Loucy (cell line): ENCODE data around the gene QRSL1.

ENCODE experiments used
- H2AFZ ChIP-seq: fragments of 200-600 bp; sonication (generic); 2 replicates; pipeline ENCODE4 v1.6.0; 2016; ENCODE audit warnings: antibody characterized with exemption, mild to moderate bottlenecking, low read length, moderate library complexity
- H3F3A ChIP-seq: fragments of 200-600 bp; 2 replicates; pipeline ENCODE4 v1.6.0; 2016; ENCODE audit warnings: antibody characterized with exemption, low read depth, mild to moderate bottlenecking
- H3K27me3 ChIP-seq: fragments of 200-600 bp; sonication (generic); 2 replicates; pipeline ENCODE4 v1.6.1; 2014; ENCODE audit warnings: low read length, mild to moderate bottlenecking; ENCODE audit not compliant: insufficient read depth, poor library complexity, severe bottlenecking
- H3K36me3 ChIP-seq: fragments of 200-600 bp; sonication (generic); 2 replicates; pipeline ENCODE4 v1.6.1; 2016; ENCODE audit warnings: low read length; ENCODE audit not compliant: insufficient read depth
- H3K4me1 ChIP-seq: fragments of 200-600 bp; sonication (generic); 2 replicates; pipeline ENCODE4 v1.5.1; 2014; ENCODE audit warnings: low read length, mild to moderate bottlenecking; ENCODE audit not compliant: insufficient read depth, poor library complexity, severe bottlenecking
- H3K4me2 ChIP-seq: fragments of 200-600 bp; sonication (generic); 2 replicates; pipeline ENCODE4 v1.6.0; 2014; ENCODE audit warnings: antibody characterized with exemption, low read length, low read depth, mild to moderate bottlenecking; ENCODE audit not compliant: poor library complexity, severe bottlenecking
- H3K4me3 ChIP-seq: fragments of 200-600 bp; sonication (generic); 2 replicates; pipeline ENCODE4 v1.5.1; 2014; ENCODE audit warnings: low read length, mild to moderate bottlenecking, mixed read lengths; ENCODE audit not compliant: poor library complexity, severe bottlenecking
- H3K79me2 ChIP-seq: fragments of 200-600 bp; sonication (generic); 2 replicates; pipeline ENCODE4 v1.6.1; 2014; ENCODE audit warnings: low read length; ENCODE audit not compliant: insufficient read depth
- H3K9ac ChIP-seq: fragments of 200-600 bp; sonication (generic); 2 replicates; pipeline ENCODE4 v1.6.0; 2014; ENCODE audit warnings: mild to moderate bottlenecking, low read depth, low read length, moderate library complexity; ENCODE audit not compliant: poor library complexity, severe bottlenecking
- H3K9me2 ChIP-seq: fragments of 200-600 bp; sonication (generic); replicated peaks from 2 replicates; pipeline ENCODE4 v1.6.1; 2016; ENCODE audit warnings: low read depth, low read length, mixed read lengths
- H3K9me3 ChIP-seq: fragments of 200-600 bp; sonication (generic); 2 replicates; pipeline ENCODE4 v1.6.1; 2014; ENCODE audit warnings: mild to moderate bottlenecking, antibody characterized with exemption, low read length, low read depth; ENCODE audit not compliant: insufficient read depth
- H4K20me1 ChIP-seq: fragments of 200-600 bp; sonication (generic); 2 replicates; pipeline ENCODE4 v1.6.0; 2014; ENCODE audit warnings: antibody characterized with exemption, low read length, mild to moderate bottlenecking; ENCODE audit not compliant: insufficient read depth, poor library complexity, severe bottlenecking
- CTCF ChIP-seq: fragments of 200-600 bp; sonication (generic); conservative IDR thresholded peaks from 2 replicates; pipeline ENCODE4 v1.5.1; 2014; ENCODE audit warnings: mild to moderate bottlenecking, antibody characterized with exemption, low read length
- EZH2phosphoT487 ChIP-seq: fragments of 200-600 bp; IDR thresholded peaks from 2 replicates; pipeline ENCODE4 v1.6.1; 2018; ENCODE audit warnings: antibody characterized with exemption, mild to moderate bottlenecking, moderate library complexity, borderline replicate concordance

QRSL1 gene

GRCh38 chr6:106608080-106608668 is 21.2 kb upstream of the QRSL1 start:
- Histone ChIP-seq H3K4me3 (no peak overlapping the region), H3K9me3 (no peaks in the 10 kb centered on the region), H3K79me2 (no peaks in the 10 kb centered on the region), H3K4me1 (peaks cover 18% of the 10 kb centered on the region), H3K36me3 (no peaks in the 10 kb centered on the region), H3K9ac (no peak overlapping the region), H4K20me1 (no peaks in the 10 kb centered on the region), H3K27me3 (no peaks in the 10 kb centered on the region), H3F3A (no peaks in the 10 kb centered on the region), H2AFZ (no peak overlapping the region), H3K9me2 (no peaks in the 10 kb centered on the region), H3K4me2 (no peak overlapping the region)
- no peak for TF ChIP-seq EZH2phosphoT487
- peak; percentile 79 for TF ChIP-seq CTCF

- H3K27me3 ChIP-seq, result no peaks in the 10 kb centered on the region
- H3K4me1 ChIP-seq, result peaks cover 20% of the 10 kb centered on the region
- H3K9me3 ChIP-seq, result no peaks in the 10 kb centered on the region
- TF ChIP-seq CTCF (peak; percentile 78), EZH2phosphoT487 (no peak)
- H3K4me2 ChIP-seq, result no peak overlapping the region
- no peaks in the 10 kb centered on the region for H4K20me1 ChIP-seq
- no peaks in the 10 kb centered on the region for H3K79me2 ChIP-seq
- H3K9me2 ChIP-seq, result no peaks in the 10 kb centered on the region
- no peaks in the 10 kb centered on the region for H3K36me3 ChIP-seq
- no peak overlapping the region for H3K4me3 ChIP-seq
- H2AFZ ChIP-seq, result no peak overlapping the region
- no peak overlapping the region for H3K9ac ChIP-seq
- H3F3A ChIP-seq, result no peaks in the 10 kb centered on the region
Observed at GRCh38 chr6:106609699-106610098, 19.7 kb upstream of the QRSL1 start.

DNA sequence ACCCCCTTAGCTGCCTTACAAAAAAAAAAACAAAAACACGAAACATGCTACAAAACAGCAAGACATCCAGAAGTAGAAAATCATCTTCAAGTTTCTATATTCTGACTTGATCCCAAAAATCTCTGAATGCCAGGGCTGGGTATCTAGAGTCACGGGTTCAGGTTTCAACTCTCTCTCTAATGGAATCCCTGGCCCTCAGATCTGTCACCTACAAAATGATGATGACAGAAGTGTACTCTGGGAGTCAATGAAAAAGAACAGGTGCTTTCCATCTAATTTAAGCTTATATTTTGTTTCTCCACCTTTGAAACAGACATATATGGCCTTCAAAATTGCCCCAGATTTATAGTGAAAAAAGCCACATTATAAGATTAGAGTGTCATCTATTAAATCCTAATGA is 18.3 kb upstream of the QRSL1 start:
- H3K27me3 ChIP-seq, result no peaks in the 10 kb centered on the region
- H3K9ac ChIP-seq, result no peak overlapping the region
- no peak overlapping the region for H2AFZ ChIP-seq
- no peak overlapping the region for H3K4me2 ChIP-seq
- H4K20me1 ChIP-seq, result no peaks in the 10 kb centered on the region
- H3K4me3 ChIP-seq, result no peak overlapping the region
- H3K9me2 ChIP-seq, result no peaks in the 10 kb centered on the region
- H3K79me2 ChIP-seq, result no peaks in the 10 kb centered on the region
- H3F3A ChIP-seq, result no peaks in the 10 kb centered on the region
- no peaks in the 10 kb centered on the region for H3K9me3 ChIP-seq
- no peaks in the 10 kb centered on the region for H3K36me3 ChIP-seq
- no peak for TF ChIP-seq EZH2phosphoT487
- TF ChIP-seq CTCF, result no peak
- H3K4me1 ChIP-seq, result peaks cover 26% of the 10 kb centered on the region
